ENCODE results near the gene GAB2.
A peak's percentile ranks its signal among the peaks of the same experiment; 100 is the strongest.
"Not testable (repeated sequence)": the region's sequence is repeated elsewhere in the genome, so short reads cannot be mapped to it uniquely, and the experiment has no call there.

Gene GAB2

GRCh38 chr11:78237293-78238046, 180.2 kb downstream of the GAB2 start:
- H3K4me3 ChIP-seq (replicated peaks in 1 of 2; ENCODE audit: low read depth in 2 of 2, low read length in 2 of 2): no peak overlapping the region
- DNase-seq (ENCODE audit: low read depth in 2 of 2): no peak
- TF ChIP-seq CTCF (IDR thresholded peaks at IDR 0.05; ENCODE audit: low read depth, low read length): no peak

- H3K4me3 ChIP-seq (replicated peaks in 1 of 2; ENCODE audit: low read depth in 2 of 2, low read length in 2 of 2): no peak overlapping the region
- no peak for DNase-seq (ENCODE audit: low read depth in 2 of 2)
- no peak for TF ChIP-seq CTCF (IDR thresholded peaks at IDR 0.05; ENCODE audit: low read depth, low read length)
Measured at GRCh38 chr11:78234006-78234405, 183.6 kb downstream of the GAB2 start.

GRCh38 chr11:78233046-78233445, 184.6 kb downstream of the GAB2 start:
- not testable (repeated sequence) for H3K4me3 ChIP-seq (replicated peaks in 1 of 2; ENCODE audit: low read depth in 2 of 2, low read length in 2 of 2); DNase-seq (ENCODE audit: low read depth in 2 of 2)

- no peak for TF ChIP-seq CTCF (IDR thresholded peaks at IDR 0.05; ENCODE audit: low read depth, low read length)
- H3K4me3 ChIP-seq (replicated peaks in 1 of 2; ENCODE audit: low read depth in 2 of 2, low read length in 2 of 2): no peak overlapping the region
- DNase-seq (ENCODE audit: low read depth in 2 of 2): peak; percentile 17 to 65
Measured at GRCh38 chr11:78231962-78232501, 185.6 kb downstream of the GAB2 start.

DNA sequence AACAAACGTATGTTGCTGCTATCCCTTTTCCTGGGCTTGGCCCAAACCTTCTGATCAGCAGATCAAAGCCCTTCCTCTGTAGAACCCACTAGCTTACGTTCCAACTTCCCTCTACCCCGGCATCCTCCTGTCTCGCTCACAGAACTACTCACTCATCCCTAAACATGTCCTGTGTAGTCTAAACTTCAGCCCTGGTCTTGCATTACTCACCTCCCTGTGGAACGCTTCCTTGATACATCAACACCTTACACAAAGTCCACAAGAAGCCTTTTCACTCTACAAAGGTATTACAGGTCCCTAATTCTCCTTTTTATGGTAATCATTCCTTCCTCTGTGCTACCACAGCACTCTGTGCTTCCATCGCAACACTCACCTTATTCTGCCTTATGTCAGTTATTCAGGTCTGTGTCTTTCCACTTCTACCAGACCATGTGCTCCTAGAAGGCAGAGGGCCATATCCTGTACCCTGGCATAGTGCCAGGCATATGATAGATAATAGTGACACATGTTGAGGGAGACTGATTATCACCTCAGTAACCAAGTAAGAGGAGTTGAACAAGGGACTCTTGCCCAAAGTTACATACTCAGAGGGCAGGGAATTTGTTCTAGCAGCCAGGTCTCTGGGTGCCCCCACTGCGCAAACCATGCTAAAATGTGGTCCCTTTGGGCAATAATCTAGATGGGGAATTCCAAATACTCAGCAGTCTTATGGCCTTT, 187.3 kb downstream of the GAB2 start:
- no peak overlapping the region for H3K4me3 ChIP-seq (replicated peaks in 1 of 2; ENCODE audit: low read depth in 2 of 2, low read length in 2 of 2)
- no peak for TF ChIP-seq CTCF (IDR thresholded peaks at IDR 0.05; ENCODE audit: low read depth, low read length)
- peak in 1 of 2 donors; percentile 20 for DNase-seq (ENCODE audit: low read depth in 2 of 2)

DNA sequence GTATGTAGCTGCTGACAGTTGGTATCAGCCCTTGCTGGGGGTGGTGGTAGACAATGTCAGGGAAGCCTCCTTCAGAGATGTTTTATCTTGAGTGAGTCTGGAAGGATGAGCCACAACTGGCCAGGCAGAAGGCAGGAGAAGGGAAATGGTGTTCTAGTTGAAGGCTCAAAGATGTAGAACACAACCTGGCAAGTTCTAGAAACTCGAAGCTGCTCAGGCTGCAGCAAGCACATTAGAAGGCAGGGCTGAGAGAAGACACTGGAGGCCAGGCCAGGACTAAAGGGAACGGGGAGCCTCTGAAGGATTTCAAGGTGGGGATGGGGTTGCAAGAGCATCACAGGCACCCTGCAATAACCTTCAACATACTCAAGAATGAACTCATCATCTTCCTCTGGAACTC, 188.5 kb downstream of the GAB2 start:
- no peak for TF ChIP-seq CTCF (IDR thresholded peaks at IDR 0.05; ENCODE audit: low read depth, low read length)
- no peak overlapping the region for H3K4me3 ChIP-seq (replicated peaks in 1 of 2; ENCODE audit: low read depth in 2 of 2, low read length in 2 of 2)
- DNase-seq (ENCODE audit: low read depth in 2 of 2): no peak

DNA sequence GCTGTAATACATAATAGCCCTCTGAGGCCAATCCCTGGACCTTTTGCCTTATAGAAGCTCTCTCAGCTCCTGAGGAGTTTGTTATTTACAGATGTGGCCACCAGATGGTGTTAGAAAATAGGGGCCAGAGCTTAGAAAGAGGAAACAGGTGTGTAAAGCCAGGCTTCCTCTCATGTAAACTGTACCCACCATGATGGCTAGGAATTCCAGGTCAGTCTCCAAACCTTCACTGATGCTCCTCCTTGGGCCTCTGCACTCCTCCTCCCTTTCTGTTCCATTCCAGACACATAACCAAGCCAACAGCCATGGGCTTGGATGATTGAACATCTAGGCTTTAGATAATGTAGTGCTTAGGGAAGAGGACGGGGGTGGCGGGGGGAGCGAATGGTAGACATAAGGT, 189.2 kb downstream of the GAB2 start:
- DNase-seq (ENCODE audit: low read depth in 2 of 2): peak; percentile 69 to 76
- no peak overlapping the region for H3K4me3 ChIP-seq (replicated peaks in 1 of 2; ENCODE audit: low read depth in 2 of 2, low read length in 2 of 2)
- peak; percentile 56 for TF ChIP-seq CTCF (IDR thresholded peaks at IDR 0.05; ENCODE audit: low read depth, low read length)

Data from cardiac fibroblast (primary cell).